OCI-LY7 (cell line): ENCODE measurements around the gene ASB11. TPM values are rescaled to one million over a fixed set of nuclear protein-coding genes. Genes with fewer than 3 reads are reported as not detected.

ENCODE experiments used
- BruUV-seq: library from RNA; stranded (reverse); fragments of 400-500 nt; replicated peaks from 2 replicates; lab custom pipeline; 2021; lab: Mats Ljungman, UMichigan
- CTCF ChIA-PET: fragments of 300-600 bp; sonication (Branson Sonifier 250); formaldehyde crosslinking; loops from one replicate; lab custom pipeline; 2022; ENCODE audit warnings: antibody characterized with exemption; ENCODE audit not compliant: unreplicated experiment; lab: Charles Lee
- POLR2A ChIA-PET: fragments of 300-600 bp; sonication (Branson Sonifier 250); formaldehyde crosslinking; loops from one replicate; lab custom pipeline; 2022; ENCODE audit warnings: antibody characterized with exemption; lab: Charles Lee
- DNase-seq: peaks from one replicate; pipeline ENCODE4 v3.0.0-alpha.2; 2015; ENCODE audit warnings: low spot score
- H2AFZ ChIP-seq: fragments of 200-600 bp; sonication (generic), shearing (Covaris generic); 2 replicates; pipeline ENCODE4 v1.6.1; 2014; ENCODE audit warnings: mild to moderate bottlenecking, antibody characterized with exemption, low read length, moderate library complexity
- H3K27ac ChIP-seq: fragments of 200-600 bp; sonication (generic); 2 replicates; pipeline ENCODE4 v1.5.1; 2014; ENCODE audit warnings: mixed run types, low read depth, mild to moderate bottlenecking, moderate library complexity, low read length, inconsistent platforms; ENCODE audit not compliant: poor library complexity, severe bottlenecking
- H3K36me3 ChIP-seq: fragments of 200-600 bp; sonication (generic); 2 replicates; pipeline ENCODE4 v1.6.1; 2014; ENCODE audit warnings: mild to moderate bottlenecking, antibody characterized with exemption, low read length, moderate library complexity, mixed read lengths; ENCODE audit not compliant: insufficient read depth
- H3K4me1 ChIP-seq: fragments of 200-600 bp; sonication (generic); 2 replicates; pipeline ENCODE4 v1.5.1; 2014; ENCODE audit warnings: mild to moderate bottlenecking, low read length; ENCODE audit not compliant: insufficient read depth, poor library complexity, severe bottlenecking
- H3K4me2 ChIP-seq: fragments of 200-600 bp; sonication (generic); 2 replicates; pipeline ENCODE4 v1.6.1; 2014; ENCODE audit warnings: mild to moderate bottlenecking, low read length
- H3K4me3 ChIP-seq: fragments of 200-600 bp; sonication (generic); 2 replicates; pipeline ENCODE4 v1.5.1; 2014; ENCODE audit warnings: mild to moderate bottlenecking, low read depth, low read length; ENCODE audit not compliant: poor library complexity, severe bottlenecking
- H3K79me2 ChIP-seq: fragments of 200-600 bp; sonication (generic); 2 replicates; pipeline ENCODE4 v1.6.1; 2016; ENCODE audit warnings: low read depth, mild to moderate bottlenecking, low read length, moderate library complexity, mixed read lengths; ENCODE audit not compliant: insufficient read depth
- H3K9me2 ChIP-seq: fragments of 200-600 bp; sonication (generic); 2 replicates; pipeline ENCODE4 v1.6.1; 2016; ENCODE audit warnings: mild to moderate bottlenecking, low read length, mixed read lengths; ENCODE audit not compliant: insufficient read depth
- H3K9me3 ChIP-seq: fragments of 200-600 bp; sonication (generic); 2 replicates; pipeline ENCODE4 v1.6.1; 2014; ENCODE audit warnings: mild to moderate bottlenecking, mixed run types, low read length, mixed read lengths
- H4K20me1 ChIP-seq: fragments of 200-600 bp; sonication (generic); 2 replicates; pipeline ENCODE4 v1.6.1; 2014; ENCODE audit warnings: mild to moderate bottlenecking, antibody characterized with exemption, low read length, moderate library complexity, mixed read lengths; ENCODE audit not compliant: insufficient read depth
- CTCF ChIP-seq: fragments of 200-600 bp; sonication (generic); conservative IDR thresholded peaks from 2 replicates; pipeline ENCODE4 v1.5.1; 2014; ENCODE audit warnings: mild to moderate bottlenecking, antibody characterized with exemption, low read length, moderate library complexity, mixed read lengths
- EZH2phosphoT487 ChIP-seq: fragments of 200-600 bp; sonication (generic); IDR thresholded peaks from 2 replicates; pipeline ENCODE4 v1.6.1; 2018; ENCODE audit warnings: low read depth, borderline replicate concordance, mild to moderate bottlenecking, mixed run types, antibody characterized with exemption, low read length, moderate library complexity, mixed read lengths
- intact Hi-C: fragments of 100-400 bp; cut with micrococcal nuclease; formaldehyde crosslinking; loops from one replicate; pipeline ENCODE4 v1.10.0; 2022; ENCODE audit not compliant: unreplicated experiment
- total RNA-seq, 2 experiments: library from RNA; depleted of rRNA in 1 of 2; stranded (reverse); fragments of >200 nt in 1 of 2; shearing (Covaris generic) in 1 of 2; gene quantifications; 2 replicates each; pipeline ENCODE4 v1.2.3, GENCODE V29; 2014 to 2022

The ASB11 gene
- total RNA-seq, 2 experiments from 2014 or later: not detected

GRCh38 chrX:15319075-15319474 is 3.6 kb upstream of the ASB11 start:
- no peaks in the 10 kb centered on the region for H3K4me1 ChIP-seq
- intact Hi-C loops: no loop called here
- no peak for TF ChIP-seq EZH2phosphoT487
- TF ChIP-seq CTCF: no peak
- H3K9me3 ChIP-seq: no peaks in the 10 kb centered on the region
- H4K20me1 ChIP-seq: no peaks in the 10 kb centered on the region
- BruUV-seq: no TSS peak
- H3K27ac ChIP-seq: no peak overlapping the region
- DNase-seq: no peak
- H3K4me3 ChIP-seq: no peak overlapping the region
- no peak overlapping the region for H3K4me2 ChIP-seq
- no peaks in the 10 kb centered on the region for H3K79me2 ChIP-seq
- H3K36me3 ChIP-seq: peaks cover 31% of the 10 kb centered on the region
- CTCF ChIA-PET: no interaction called here
- no peaks in the 10 kb centered on the region for H3K9me2 ChIP-seq
- no peak overlapping the region for H2AFZ ChIP-seq
- POLR2A ChIA-PET: no interaction called here

DNA sequence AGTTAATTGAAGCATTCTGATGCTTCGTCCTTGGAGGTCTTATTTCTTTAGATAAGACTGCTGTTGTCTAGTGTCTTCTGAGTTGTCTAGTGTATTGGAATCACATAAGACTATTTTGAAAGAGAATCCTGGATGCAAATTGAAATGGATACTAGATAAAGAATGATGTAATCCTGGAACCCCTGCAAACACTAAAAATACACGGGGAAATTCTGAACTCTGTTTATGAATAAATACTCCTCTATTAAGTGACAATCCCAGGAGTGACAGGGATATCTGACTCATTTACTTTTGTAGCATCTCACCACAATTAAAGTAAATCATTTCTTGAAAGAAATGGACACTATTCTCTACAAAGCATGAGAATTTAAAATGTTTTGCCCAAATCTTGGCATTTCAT is 968 bp downstream of the ASB11 start:
- no peak for DNase-seq
- Histone ChIP-seq H3K36me3 (no peaks in the 10 kb centered on the region), H2AFZ (no peak overlapping the region), H4K20me1 (no peaks in the 10 kb centered on the region), H3K4me3 (no peak overlapping the region), H3K9me3 (no peaks in the 10 kb centered on the region), H3K9me2 (no peaks in the 10 kb centered on the region), H3K27ac (no peak overlapping the region), H3K4me1 (no peaks in the 10 kb centered on the region), H3K79me2 (no peaks in the 10 kb centered on the region), H3K4me2 (no peak overlapping the region)
- BruUV-seq: no TSS peak
- ChIA-PET CTCF (no interaction called here), POLR2A (no interaction called here)
- TF ChIP-seq EZH2phosphoT487 (no peak), CTCF (no peak)
- intact Hi-C loops: no loop called here

DNA sequence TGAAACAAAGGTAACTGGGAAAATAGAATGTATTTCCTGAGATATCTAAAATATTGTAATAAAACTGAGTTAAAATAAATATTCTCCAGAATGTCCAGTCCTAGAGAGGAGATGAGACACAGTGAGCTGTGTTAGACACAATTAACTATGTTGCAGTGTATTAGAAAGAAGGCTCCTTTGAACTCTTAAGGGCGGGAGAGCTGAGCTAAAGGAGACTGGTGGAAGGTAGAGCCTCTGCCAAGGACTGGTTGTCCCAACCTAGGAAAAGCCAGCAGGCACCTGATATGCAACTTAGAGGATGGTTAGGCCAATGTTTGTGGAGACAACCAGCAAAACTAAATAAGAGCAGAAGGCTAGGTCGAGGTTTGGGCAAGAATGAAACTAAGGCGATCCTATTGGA is 4.3 kb downstream of the ASB11 start:
- no peak for TF ChIP-seq CTCF
- no peak for TF ChIP-seq EZH2phosphoT487
- Histone ChIP-seq H3K4me1 (no peaks in the 10 kb centered on the region), H3K9me2 (no peaks in the 10 kb centered on the region), H3K4me2 (no peak overlapping the region), H3K27ac (no peak overlapping the region), H4K20me1 (no peaks in the 10 kb centered on the region), H2AFZ (no peak overlapping the region), H3K79me2 (no peaks in the 10 kb centered on the region), H3K9me3 (no peaks in the 10 kb centered on the region), H3K36me3 (no peaks in the 10 kb centered on the region), H3K4me3 (no peak overlapping the region)
- ChIA-PET CTCF (no interaction called here), POLR2A (no interaction called here)
- DNase-seq: no peak
- no TSS peak for BruUV-seq
- intact Hi-C loops: no loop called here
